ENCODE measurements around the gene PPARGC1A.

The PPARGC1A gene, protein sequence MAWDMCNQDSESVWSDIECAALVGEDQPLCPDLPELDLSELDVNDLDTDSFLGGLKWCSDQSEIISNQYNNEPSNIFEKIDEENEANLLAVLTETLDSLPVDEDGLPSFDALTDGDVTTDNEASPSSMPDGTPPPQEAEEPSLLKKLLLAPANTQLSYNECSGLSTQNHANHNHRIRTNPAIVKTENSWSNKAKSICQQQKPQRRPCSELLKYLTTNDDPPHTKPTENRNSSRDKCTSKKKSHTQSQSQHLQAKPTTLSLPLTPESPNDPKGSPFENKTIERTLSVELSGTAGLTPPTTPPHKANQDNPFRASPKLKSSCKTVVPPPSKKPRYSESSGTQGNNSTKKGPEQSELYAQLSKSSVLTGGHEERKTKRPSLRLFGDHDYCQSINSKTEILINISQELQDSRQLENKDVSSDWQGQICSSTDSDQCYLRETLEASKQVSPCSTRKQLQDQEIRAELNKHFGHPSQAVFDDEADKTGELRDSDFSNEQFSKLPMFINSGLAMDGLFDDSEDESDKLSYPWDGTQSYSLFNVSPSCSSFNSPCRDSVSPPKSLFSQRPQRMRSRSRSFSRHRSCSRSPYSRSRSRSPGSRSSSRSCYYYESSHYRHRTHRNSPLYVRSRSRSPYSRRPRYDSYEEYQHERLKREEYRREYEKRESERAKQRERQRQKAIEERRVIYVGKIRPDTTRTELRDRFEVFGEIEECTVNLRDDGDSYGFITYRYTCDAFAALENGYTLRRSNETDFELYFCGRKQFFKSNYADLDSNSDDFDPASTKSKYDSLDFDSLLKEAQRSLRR

DNA sequence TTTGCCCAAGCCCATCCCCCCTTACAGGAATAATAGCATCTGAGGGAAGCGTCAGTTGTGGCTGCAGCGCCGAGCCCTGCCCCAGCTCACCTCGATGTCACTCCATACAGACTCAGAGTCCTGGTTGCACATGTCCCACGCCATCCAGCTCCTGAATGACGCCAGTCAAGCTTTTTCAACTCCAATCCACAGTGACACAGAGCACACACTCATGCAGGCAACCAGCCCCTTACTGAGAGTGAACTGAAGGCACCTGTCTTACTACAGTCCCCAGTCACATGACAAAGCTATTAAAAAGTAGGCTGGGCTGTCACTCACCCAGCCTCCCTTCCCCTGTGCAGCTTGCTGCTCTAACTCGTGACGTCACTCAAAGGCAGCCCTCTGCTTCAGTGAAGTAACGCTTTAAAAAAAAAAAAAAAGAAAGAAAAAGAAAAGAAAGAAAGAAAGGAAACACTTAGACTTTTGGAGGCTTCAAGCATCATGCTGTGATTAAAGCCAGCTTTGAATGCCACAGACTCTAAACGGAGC lies at the start of gene PPARGC1A:
Gene PPARGC1A (minus strand): TSS at position 234 of the 528 bp plus-strand sequence. CDS start 90 bp downstream, at position 144.
- no peak for DNase-seq

DNA sequence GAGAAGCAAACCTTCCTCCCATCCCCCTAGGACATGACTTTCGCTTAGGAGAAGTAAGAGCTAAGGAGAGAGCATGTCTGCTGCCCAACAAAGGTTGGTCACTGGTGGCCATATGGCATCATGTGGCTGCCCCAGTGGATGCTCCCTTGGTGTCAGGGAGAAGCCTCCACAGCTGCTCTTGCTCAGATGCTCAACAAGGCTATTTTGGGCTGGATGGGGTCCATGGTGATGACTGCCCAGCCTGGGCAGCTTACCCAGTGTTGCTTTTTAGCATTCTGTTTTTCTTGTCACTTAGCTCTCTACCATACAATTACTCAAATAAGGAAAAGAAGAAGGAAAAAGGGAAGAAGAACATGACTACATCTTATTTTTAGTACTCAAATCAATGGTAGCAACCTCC lies 48.9 kb upstream of the PPARGC1A start:
- no peak for DNase-seq

DNA sequence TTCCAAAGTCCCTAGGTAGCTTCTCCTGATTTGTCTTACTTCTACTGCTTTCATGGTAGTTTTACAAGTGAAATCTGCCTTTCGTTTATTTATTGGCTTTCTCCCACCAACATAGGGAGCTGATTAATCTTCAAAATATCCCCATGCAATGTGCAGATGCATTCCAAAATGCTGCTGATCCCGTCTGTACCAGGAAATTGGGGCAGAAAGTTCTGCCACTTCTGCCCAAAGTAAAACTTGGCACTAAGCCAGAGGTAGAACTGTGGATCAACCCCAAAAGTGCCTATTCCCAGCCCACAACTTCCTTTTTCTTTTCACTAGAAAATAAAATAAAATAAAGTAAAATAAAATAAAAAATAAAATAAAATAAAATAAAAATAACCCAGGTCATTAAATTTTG lies 47.3 kb upstream of the PPARGC1A start:
- no peak for DNase-seq

DNA sequence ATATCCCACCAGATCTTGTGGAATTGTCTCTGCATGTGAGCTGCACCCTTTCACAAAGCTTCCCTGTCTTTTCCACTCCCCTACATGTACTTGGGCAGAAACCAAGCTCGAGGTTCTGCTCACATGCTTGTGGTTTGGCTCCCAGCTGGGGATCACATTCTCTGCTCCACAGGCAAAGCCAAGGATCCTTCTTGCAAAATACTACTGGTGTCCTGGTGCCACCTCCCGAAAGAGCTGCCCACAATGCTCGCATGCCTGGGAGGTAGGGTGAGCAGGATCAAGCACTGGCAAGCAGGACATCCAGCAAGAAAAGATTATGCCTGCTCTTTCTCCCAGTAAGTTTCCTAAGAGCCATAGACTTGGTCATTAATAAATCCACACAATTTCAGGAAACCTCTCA lies 45.1 kb upstream of the PPARGC1A start:
- DNase-seq, result no peak

DNA sequence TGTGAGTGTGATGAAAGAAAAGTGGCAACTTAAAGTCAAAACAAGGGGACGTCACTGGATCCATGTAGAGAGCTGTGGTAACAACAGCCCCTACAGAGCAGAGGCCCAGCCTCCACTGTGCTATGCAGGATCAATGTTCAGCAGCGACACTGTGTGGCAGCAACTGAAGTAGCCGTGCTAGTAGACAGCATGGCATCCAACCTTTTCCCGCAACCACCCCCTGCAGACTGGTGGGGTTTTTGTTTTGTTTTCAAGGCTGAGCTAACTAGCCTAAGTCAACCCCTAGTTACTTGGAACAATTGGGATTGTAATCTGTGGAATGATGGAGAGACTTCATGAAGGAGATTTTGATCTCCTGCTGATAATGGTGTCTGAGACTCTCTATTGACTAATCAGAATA lies 44.4 kb upstream of the PPARGC1A start:
- DNase-seq, result no peak

DNA sequence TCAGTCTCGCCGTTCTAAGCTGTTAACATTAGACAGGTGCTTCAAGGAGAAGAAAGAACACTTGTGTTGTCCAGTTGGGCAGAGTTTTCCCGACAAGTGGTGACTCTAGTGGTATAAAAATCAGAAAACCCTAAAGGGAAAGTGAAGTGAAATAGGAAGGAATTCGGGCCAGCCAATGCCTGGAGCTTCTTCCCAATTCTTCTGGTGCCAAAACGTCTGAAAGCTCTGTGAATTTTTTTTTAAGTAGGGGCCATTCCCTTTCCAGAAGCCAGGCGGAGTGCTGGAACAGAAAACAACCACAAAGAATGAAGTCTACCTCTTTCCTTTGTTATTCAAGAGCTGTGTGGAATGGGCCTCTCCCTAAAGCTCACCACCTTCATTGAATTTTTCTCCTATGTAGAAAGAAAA lies 43.1 kb upstream of the PPARGC1A start:
- no peak for DNase-seq

DNA sequence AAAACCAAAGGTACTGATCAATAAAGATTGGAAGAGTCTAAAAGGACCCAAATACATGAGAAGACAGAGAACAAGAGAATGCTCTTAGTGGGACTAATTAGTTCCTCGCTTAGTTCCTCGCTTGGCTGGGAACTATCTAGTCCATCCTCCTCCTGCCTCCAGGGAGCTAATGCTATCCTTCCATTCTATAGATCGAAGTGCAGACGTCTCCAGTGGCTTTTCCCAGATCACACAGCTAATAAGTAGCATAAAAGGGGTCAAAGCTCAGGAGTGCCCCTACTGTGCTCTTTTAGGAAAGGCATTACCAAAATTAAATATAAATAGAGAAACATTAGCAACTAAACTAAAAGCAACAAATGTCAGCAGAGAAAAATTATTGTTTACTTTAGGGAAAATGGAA lies 42.3 kb upstream of the PPARGC1A start:
- no peak for DNase-seq

DNA sequence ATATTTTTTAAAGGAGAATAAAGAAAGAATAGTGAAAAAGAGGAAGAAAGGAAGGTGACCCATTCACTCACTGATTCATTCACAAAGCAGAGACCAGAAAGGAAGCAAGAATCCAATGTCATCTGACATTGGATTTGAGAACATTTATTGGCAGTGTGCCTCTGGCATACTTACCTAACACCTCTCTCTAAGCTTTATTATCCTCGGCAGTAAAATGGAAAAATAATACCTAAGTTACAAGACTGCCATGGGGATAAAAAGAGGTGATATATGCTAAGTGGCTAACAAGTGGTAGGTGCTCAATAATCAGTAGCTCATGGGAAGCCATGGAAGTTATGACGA lies 41.6 kb upstream of the PPARGC1A start:
- DNase-seq, result no peak

DNA sequence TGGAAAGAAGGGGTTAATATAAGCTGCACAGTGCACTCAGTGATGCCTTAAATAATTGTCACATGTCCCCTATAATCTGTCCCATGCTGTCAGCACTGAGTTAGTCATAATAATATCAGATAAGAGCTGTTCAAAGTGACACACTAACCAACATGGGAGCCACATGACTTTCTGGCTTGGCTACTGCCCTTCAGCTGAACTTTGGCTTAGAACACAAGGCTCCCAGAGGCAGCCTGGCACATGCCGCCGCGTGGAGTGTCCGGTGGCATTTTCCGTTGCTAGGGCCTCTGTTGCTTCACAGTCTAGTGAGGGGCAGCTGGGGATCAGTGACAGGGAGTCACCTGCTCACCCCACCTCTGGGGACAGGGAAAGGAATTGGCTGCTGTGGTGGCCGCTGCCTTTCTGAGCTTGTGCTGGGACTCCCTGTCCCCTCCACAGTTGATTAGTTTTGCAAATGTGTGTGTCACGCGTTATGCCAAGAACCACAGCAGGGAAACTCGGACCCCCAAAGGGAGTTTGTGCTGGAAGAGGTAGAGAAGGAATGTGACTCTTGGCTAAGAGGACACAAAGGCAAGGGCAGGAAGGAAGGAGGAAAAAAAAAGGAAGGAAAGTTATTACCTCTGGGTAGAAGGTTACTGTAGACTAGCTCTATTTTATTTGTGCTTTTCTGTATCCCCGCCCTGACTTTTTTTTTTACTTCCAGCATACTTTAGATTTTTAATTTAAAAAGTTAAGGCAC lies 41.1 kb upstream of the PPARGC1A start:
- DNase-seq, result no peak

DNA sequence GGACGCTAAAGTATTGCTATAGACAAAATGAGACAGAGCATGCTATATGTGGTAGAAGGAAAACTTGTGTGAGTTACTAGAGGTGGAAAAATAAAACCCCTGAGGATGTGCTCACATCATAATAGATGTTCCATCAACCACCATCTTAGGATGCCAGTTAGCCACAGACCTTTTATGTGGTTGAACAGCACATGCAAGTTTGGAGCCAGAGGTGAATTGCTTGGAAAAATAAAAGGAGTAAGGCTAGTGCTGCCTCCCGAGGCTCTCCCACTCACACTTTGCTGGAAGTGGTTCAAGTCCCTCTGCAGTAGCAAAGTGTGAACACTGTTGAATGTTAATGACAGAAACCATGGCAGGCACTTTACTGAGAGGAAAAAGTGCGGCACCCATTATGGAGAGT lies 39.4 kb upstream of the PPARGC1A start:
- no peak for DNase-seq

DNA sequence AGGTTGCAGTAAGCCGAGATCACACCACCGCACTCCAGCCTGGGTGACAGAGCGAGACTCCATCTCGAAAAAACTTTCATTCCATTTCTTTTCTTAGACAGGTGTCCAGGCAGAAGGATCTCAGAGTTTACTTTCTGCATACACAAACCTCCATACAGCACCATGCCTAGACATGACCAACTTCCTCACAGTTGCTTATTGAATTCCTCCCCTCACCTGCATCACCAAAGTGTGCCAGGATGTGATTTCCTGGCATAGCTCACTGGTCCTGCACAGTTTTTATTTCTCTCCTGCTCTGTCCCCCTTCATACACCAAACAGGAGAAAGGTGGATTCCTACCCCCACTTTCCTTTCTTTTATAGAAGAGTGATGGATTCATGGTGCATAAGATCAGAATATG lies 34.7 kb upstream of the PPARGC1A start:
- DNase-seq, result no peak

DNA sequence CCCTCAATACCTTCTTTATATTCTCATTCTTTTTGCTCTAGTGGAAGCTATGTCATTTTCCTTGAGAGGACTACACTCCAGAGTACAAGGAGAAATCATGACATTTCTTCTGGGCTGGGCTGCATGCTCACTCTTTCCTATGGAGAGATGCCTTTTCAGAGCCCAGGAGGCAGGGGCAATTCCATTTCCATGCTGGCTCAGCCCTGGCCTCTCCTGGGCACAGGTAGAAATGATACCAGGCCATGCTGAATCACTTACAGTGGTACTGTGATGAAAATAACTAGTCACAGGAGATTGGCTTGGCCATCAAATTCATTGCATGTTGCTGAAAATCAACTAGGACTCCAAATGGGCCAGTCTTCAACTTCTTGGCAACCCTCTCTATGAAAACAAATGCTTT lies 34.0 kb upstream of the PPARGC1A start:
- DNase-seq, result no peak

DNA sequence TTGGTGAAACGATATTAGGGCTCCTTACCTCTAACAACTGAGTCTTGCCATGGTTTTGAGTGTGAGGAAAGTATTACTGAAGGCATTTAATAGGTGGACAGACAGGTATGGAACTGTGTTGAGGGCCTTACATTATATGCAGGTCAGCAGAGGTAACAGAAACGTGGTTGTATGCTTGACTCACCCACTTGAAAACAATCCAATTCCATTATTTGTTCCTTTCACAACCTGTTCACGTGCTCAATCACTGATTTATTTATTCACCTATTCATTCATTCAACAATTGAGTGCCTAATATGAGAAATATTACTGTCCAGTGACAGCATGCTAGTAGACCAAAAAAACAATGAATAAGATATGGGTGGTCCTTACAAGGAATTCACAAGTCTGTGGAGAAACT lies 33.3 kb upstream of the PPARGC1A start:
- DNase-seq, result no peak

DNA sequence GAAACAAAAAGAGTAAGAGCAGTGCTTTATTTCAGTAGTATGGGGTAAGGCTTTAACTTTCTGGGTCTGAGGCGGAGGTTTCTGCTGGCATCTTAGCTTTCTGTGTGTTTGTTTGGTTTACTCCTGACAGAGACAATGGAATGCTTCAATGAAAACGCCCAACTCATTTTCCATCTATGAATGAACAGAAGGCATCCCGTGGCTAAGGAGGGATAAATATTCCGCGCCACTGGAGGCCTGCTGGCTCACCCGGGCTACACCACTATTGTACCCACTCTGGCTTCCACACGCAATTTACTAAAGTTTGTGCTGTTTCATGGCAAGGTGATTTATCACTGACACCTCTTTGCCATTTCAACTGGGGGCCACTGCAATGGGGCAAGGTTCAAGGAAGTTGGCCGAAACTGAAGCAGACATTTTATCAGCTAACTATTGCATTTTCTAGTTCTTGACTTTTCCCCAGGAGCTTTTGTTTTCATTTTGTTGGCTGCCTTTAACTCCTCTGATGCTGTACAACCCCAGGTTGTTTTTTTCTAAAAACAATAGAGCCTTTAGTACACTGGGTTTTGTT lies 32.8 kb upstream of the PPARGC1A start:
- no peak for DNase-seq

DNA sequence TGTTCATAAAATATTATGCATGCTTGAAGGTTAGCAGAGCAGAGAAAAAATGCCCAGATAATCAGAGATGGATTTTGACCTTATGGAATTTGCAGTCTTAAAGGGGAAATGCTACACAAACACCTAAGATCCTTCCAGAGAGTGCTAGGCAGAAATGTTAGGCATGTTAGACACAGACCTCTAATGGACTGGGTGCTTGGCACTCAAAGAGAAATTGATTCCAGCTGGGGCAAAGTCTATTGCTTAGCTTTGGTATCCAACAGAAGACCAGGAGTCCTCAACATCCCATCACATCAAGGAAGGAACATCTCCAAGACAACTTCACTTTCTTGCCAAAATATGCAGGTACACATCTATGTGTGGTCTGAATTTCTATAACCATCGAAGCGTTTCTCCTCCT lies 32.2 kb upstream of the PPARGC1A start:
- no peak for DNase-seq

DNA sequence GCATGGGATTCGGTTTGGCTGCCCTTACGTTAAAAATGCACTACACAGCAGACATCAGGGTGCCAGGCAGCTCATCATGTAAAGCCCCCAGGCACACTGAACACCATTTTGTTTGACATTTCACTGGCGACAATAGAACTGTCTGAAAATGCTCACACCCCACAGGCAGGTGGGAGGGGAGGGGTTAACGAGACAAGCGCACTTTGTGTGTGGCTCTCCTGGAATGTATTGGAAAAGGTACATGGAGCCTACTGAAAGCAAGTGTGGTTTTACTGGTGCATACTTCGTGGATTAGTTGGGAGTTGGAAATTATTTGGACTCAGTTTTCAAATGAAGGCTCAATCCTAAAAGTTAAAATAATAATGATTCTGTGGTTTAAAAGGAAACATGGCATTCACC lies 31.6 kb upstream of the PPARGC1A start:
- no peak for DNase-seq

DNA sequence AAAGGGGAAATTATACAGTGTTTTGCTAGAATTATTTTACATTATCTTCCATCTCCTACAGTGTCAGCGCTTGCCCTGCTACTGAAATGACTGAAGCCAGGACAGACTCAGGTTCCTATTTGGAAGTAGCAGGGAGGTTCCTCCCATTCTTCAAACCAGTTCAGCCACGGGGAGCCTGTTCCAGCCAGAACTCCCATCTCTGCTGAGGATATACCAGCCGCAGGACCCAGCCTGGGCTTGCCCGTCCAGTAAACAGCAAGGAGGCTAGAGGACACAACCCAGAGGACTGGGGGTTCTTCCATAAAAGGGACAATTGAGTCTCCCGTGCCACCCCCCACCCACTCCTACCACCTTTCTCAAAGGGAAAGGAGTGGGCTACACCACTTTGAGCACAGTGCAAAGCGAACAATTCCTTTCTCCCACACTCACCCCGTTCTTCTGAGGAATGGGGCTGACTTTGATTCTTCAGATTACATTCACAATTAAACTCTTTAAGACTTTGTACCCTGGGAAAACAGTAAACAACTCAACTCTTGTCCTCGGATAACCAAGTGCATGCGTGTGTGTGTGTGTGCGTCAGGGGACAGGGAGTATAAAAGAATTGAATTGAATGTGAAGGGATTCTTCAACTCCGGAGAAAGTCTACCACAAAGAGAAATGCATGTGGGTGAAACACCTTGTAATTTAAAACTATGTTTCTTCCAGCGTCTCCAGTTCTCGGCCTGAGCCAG lies 31.0 kb upstream of the PPARGC1A start:
- no peak for DNase-seq

DNA sequence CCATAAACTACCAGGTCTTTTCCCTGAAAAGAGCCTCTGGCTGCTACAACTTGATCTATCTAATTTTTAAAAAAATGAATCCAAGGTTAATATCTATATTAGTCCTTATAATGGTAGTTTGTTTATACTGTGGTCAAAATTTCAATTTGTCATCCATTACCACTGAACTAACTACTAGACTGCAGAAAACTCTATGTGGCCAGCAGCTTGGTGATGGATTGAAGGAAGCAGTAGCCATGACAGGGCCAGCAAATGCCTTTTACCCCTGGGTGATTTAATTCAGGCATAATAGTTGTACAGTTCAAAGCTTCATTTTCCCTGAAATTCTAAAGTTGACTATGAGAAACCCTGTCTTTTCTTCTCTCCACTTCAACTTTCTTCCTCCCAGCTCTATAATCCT lies 30.4 kb upstream of the PPARGC1A start:
- DNase-seq, result no peak

DNA sequence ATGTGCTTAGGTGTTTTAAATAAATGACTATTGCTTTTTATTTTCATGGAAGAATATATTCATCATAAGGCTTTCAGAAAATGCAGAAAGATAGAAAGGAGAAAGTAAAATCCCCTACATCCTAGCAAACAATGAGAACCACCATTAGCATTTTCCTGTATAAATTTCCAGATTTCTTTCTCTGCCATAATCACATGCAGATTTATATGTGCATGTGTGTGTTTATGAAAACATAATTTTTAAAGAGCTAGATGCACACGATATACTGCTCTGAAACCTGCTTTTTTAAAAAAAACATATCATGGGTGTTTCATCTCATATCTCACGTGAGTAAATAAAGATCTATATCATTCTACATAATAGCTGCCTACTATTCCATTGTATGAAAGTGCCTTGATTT lies 26.4 kb upstream of the PPARGC1A start:
- no peak for DNase-seq

DNA sequence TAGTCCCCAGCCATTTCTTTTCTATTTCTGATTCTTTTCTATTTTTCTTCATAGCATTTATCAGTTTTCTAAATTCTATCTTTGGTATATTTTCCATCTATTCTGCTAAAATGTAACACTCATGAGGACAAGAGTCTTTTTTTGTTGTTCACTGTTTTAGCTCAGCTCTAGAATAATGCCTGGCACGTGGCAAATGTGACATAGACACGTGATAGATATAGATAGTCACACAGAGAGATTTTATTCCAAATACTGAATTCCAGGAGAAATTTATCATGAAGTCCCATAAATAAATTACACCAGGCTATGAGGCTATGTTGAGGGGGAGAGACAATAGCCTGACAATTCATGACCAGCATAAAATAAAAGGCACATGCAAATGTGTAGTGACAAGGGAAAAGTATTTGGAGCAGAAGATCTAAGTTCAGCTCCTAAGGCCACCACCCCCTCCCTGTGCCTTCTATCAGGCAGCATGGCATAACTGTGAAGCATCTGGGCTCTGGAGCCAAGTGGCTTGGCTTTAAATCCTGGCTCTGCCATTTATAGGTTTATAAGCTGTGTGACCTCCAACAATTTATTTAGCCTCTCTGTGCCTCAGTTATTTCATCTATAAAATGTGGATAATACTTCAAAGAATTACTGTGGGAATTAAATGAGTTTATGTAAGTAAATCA lies 25.7 kb upstream of the PPARGC1A start:
- DNase-seq, result no peak

DNA sequence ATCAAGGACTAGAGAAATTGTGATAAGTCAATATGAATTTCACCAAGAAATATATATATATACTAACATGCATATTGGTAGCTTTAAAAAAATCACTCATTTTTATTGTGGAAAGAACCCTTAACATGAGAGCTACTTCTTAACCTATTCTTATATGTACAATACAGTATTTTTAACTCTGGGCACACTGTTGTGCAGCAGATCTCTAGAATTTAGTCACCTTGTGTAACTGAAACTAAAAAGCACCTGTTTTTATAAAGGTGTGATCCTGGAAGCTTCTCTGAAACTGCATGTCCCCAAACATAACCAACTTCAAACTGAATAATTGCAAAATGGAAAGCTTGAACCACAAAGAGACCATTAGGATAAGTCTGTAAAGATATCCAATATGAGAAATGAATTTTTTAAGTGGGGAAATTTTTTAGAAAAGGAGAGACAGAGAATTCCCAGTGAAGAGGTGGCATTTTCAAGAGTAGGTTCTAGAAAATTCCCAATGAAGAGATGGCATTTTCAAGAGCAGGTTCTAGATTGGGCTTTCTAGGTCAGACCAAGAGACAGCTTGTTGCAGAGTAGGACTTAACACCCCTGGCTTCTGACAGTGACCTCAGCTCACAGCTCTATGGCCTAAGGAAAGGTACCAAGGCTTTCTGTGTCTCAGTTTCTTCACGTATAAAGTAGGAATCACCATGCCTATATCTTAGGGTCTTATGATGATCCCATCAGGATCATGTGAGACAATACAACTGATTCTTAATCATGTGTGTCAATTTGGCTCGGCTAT lies 22.0 kb upstream of the PPARGC1A start:
- no peak for DNase-seq

All from activated gamma-delta T cell treated with Interleukin-2 at 50 U/mL for 16 hours (primary cell).